Measurements from ENCODE around the gene NHERF1.
A peak's percentile ranks its signal among the peaks of the same experiment; 100 is the strongest.

NHERF1 gene

DNA sequence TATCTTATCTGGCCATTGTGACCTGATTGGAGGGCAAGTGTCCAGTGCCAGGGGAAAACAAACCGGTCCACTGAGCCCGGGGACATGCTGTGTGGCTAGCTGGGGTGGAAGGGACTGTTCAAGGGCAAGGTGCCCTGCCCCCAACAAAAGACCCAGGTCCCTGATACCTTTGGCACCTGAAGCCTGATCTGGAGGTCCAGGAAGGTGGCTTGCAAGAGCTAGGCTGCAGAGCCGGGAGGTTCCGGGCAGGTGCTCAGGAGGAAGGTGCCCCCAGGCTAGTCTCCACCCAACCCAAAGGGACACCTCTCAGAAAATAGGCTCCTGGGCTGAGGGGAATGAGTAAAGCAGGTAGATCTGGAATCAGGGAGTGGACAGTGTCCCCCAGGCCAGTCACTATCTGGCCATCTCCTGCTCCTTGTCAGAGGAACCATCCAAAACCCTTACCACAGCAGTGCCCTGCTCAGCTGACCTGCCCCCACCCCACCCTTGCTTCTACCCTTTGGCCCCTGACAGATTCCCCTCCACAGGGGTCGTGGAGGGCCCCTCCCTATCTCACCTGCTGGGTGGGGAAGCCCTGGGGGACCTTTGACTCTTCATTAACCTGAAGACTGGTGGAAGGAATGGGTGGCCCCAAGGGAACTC is 21.5 kb downstream of the NHERF1 start:
- DNase-seq, result no peak

DNA sequence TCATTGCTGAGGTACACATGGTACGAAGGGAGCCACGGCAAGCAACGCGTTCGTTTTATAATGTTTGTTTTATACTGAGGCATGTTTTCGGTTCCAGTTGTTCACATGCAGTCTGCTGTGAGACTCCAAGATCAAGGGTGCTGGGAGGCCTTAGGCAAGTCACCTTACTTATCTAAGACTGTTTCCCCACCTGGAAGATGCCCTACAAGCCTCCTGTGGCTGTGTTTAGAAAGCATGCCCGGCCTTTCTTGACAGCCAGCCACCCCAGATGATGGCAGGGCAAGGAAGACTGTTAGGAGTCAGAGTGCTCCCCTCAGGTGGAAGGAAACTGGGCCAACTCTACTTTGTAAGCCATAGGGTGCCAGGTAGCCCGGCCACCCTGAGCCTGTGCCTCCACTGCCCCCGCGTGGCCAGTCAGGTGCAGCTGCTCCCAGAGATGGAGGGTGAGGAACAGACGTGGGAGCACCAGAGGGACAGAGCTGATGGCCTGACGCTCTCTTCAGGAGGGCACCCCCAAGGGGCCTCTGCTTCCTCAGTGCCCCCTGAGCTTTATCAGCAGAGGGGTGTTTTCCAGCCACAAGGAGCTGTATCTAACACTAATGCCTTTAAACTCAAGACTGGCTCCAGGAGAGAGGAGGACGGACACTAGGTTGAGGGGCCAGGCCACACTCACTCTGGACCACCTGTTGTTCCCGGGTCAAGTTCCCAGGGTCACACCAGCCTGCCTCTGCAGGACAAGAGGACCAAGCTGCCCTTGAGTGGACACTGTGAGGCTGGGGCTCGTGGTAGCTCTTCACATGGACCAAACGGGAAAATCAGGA is 22.3 kb downstream of the NHERF1 start:
- peak; percentile 75 for DNase-seq

DNA sequence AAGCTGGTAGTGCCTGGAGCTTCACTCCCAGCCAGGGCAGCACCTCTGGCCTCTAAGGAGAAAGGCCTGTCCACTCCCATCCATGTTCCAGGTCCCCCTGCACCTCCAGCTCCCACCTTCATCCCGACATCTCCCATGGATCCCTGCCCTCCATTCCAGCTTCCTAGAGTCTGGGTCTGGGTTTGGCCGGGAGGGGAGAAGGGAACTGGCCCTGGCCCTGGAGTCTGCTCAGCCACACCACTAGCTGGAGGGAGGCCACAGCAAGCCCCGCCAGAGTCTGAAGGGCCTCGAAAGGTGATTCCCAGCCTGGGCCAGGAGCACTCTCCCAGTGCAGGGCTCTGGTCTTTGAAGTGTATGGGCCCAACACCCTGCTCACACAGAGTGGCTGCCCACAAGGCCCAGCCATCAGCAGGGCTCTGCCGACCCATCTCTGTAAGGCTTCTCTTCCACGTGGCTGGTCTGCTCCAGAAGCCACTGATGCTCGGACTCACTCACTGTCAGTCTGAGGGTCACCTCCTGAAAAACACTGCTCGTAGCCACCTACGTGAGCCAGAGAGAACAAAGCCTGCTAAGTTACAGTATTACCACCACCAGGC is 23.0 kb downstream of the NHERF1 start:
- DNase-seq, result no peak

DNA sequence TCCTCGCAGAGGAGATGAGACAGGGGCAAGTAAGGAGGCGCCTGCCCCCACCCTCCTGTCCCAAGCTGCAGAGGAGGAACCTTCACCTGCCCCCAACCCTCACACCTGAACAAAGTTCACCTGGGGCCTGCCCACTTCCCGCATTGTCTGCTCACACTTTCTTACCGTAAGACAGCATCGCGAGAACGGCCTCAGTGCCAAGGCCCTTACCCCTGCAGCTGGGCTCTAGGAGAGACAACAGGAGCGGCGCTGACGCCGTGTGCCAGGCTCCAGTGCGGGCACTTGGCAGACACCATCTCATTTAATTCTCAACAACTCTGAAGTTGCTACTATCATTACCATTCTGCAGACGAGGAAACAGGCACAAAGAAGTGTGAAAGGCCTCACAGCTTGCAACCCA is 23.6 kb downstream of the NHERF1 start:
- no peak for DNase-seq

DNA sequence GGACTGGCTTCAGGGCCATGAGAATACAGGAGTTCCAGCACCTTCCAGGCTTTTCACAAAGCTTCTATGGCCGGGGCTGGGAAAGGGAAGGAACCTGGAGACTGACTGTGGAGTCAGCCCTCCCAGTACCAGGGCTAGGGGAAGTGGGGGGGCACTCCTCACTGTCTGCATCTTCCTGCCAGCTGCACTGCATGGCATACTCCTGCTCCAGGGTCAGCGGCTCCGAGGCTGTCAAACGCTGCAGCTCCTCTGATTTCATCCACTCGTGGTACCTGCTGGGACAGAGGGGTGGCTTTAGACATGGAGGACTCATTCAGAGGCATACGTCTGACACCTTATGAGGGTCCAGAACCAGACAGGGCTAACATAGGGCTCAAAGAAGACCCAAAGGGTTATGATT is 25.0 kb downstream of the NHERF1 start:
- DNase-seq, result no peak

DNA sequence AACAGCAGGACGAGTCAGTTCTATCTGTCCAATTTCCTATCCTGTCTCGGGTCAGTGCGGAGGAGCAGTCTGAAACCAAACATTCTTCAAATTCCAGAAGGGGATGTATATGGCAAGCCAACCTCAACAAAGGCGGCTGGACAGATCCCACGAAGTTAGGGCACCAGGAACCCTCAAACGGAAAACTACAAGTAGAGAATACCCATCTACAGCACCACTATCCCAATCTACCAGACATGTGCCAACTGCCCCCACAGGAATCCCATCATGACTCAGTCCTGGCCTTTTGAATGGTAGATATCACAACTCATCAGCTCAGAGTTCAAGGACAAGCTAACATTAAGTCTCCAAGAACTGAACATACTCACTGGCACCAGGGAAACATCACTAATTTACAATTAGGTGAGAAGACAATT is 25.5 kb downstream of the NHERF1 start:
- no peak for DNase-seq

DNA sequence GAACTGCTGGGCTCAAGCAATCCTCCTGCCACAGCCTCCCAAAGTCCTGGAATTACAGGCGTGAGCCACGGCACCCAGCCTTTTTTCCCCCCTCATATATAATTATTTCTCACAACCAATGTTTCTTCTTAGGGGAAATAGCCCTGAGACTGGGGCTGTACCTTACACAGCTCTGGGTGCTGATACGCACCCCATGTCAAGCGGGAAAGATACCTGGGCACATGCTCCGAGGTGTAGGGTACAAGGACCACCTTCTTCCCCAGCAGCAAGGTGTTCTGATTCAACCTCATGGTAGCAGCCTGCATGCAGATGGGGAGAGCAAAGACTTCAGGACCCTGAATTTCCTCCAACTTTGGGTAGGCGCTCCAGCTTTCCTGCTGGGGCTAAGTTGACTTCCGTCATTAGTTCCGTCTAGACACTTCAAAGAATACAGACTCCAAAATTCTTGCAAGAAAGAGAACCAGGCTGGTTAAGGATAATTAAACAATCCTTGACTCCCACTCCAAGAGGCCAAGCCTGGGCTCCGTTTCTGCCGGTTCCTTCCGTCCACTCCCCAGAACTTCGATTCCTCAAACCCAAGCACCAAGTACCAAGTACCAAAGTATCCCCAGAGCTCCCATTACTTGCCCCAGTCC is 27.1 kb downstream of the NHERF1 start:
- DNase-seq, result no peak

DNA sequence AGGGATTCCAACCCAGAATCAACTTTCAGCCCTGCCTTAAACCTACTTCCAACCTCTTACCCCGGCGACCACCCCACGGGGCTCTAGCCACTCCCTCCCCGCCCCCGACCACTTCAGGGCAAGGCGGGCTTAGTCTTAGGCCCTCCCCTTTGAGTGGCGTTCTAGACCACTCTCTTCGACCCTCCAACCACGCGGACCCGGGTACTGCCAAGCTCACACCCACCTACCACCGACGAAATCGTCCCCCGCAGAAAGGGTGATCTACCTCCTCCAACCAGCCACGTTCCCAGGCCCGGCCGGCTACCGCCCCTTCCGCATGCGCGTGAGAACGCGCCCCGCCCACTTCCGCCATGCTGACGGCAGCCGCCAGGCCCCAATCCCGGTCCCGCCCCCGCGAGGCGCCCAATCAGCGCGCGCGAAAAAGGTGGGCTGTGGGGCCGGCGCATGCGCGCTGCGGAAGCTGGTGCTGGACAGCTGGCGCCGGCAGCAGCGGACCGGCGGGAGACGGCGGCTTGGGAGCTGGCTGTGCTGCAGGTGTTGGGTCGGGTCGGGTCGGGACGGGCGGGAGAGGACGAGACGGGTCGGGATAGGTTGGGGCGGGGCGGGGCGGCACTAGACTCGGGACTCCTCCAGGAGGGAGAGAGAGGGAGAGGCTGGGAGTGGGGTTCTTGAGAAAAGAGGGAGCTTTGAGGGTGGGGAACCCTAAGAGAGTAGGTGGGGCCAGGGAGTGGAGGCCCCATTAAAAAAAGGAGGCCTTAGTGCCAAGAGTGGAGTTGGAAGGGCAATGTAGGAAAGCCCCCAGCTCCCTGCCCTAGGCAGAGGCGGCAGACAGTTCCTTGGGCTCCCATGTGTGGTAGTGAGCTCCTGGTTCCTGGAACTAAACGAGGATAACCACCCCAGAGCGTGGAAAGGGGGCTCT is 27.9 kb downstream of the NHERF1 start, which contains the start of gene NAT9:
Gene NAT9, minus strand, starts transcription at position 302 of the 919 bp plus-strand sequence. CDS start 647 bp downstream, outside the sequence.
- DNase-seq, result peak; percentile 99

DNA sequence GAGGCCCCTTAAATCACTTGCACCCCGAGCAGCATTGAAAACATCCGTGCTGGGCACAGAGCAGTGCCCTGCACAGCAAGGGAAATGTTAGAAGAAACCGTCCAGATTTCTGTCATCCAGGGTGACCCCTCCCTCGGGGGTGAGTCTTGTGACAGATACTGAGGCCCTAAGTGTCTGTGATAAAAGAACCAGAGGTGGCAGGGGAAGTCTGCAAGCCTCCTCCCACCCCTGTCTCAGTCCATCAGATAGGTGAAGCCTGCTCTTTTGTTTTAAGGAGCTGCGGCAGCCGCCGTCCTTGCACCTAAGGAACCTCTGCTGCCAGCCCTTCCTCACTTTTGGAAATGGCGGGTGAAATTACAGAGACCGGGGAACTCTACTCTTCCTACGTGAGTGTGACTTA is 28.6 kb downstream of the NHERF1 start:
- no peak for DNase-seq

DNA sequence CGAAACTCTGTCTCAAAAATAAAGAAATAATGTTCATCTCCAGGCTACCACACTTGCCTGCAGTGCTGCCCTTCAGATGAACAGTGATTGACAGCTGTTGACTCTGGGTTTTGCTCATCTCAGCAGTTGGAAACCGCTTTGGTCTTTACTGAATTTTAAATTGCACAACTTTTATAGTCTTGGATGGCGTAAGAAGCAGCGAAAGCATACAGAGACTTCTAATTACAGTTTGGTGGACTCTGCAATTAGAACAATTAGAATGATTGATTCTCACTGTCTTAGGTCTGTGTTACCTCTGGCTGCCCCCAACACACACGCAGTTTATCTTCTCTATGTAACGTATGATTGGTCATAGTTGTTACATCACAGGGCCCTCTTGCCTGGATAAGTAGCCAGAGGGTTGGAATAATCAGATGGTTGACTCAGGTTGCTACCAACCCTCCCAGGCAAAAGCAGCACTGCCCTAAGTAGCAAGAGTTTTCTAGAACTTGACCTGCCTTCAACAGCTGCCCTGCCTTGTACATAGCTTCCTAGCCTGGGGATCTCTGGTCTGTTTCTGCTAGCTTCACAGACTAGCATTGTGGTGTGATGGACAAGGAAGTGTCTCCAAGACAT is 29.6 kb downstream of the NHERF1 start:
- no peak for DNase-seq

DNA sequence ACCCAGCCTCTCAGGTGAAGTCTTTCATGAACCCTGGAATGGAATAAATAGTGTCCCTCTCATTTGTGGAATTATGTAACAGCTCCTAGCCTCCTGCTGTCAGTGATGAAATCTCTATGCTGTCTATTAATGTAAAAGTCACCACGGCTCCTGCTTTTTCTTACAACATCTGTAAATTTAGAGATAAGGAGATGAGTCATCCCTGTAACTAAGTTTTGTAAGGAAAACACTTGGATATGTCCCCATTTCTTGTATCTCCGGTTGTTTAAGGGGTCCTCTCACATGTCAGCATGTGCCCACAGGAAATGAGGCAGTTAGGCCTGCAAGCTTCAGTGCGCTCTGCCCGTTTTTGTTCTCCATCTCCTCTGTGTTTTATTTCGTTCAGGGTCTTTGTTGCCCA is 30.5 kb downstream of the NHERF1 start:
- DNase-seq, result no peak

DNA sequence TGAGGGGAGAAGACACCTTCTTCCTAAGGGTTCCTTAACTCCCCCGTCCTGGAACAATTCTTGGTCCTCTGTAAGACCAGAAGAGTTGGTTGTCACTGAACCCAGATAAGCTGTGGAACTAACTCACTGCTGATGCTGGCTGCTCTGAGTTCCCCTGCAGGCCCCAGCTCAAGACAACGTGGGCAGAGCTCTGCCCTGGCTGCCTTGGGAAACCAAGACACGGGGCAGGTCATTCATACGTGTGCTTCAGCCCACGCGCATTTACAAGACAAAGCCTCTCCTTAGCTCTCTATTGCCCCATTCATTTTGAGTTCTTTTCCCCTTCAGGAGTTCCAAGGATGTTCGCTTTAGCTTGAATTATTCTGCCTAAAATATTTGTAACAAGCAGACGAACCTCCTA is 31.1 kb downstream of the NHERF1 start:
- DNase-seq, result no peak

DNA sequence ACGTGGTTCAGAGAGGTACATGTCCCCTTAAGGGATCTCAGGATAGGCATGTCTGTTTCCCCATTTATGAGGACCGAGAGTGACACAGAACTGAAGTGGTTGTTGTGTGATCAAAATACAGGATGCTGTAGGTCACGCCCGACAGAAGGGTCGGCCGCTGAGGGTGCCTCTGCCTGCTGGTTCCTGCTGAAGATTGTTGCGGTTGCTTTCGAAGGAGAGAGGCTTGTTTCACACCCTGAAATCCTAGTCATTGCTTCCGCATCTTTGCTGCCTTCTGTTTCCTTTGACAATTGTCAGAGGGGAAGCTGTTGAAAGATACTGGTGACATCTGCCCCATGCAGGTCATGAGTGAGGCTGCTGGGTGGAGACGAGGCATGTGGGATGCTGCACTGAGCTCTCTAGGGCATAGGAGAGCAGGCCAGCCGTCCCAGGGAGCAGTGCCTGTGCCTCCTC is 31.5 kb downstream of the NHERF1 start:
- DNase-seq, result no peak

DNA sequence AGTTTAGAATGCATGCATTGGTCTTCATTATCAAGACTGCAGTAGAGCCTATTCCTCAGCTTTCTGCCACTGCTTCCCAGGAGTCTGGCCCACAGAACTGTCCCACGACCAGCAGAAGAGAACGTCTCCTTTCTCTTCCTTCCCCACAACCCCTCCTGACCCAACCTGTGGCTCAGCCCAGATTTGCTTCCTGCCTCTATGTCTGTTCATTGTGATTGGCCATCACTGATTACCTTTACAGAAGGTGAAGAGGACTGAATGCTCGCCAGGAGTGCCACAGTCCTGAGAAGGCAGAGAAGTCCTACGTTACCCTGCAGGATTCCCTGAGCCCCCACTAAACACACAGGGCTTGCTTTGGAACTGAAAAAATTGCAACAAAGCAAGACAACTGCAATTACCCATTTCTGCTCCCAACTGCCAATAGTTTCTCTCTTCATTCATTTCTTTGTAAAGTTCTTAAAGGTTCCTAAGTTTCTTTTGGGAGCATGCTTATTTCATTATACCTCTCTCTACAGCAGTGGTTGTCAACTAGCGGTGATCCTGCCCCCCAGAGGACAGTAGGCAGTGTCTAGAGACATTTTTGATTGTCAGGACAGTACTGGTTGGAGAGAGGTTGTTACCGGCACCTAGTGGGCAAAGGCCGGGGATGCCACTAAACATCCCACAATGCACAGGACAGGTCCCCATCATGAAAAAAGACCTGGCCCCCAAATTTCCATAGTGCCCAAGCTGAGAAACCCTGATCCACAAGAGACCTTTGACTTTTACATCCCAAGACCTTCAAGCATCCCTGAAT is 32.2 kb downstream of the NHERF1 start:
- DNase-seq, result peak; percentile 55

DNA sequence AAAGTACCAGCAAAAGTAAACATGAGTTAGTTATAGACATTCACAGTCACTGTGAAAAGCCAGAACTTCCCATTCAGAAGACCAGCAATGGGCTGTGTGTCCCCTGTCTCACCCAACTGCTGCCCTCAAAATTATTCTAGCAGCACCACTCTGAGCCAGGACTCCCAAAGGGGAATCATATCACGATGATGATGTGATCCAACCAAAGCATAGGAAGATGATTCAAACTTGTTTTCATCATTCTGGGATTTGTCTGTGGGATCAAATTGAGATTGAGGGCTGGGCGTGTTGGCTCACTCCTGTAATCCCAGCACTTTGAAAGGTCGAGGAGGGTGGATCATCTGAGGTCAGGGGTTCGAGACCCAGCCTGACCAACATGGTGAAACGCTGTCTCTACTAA is 34.1 kb downstream of the NHERF1 start:
- no peak for DNase-seq

DNA sequence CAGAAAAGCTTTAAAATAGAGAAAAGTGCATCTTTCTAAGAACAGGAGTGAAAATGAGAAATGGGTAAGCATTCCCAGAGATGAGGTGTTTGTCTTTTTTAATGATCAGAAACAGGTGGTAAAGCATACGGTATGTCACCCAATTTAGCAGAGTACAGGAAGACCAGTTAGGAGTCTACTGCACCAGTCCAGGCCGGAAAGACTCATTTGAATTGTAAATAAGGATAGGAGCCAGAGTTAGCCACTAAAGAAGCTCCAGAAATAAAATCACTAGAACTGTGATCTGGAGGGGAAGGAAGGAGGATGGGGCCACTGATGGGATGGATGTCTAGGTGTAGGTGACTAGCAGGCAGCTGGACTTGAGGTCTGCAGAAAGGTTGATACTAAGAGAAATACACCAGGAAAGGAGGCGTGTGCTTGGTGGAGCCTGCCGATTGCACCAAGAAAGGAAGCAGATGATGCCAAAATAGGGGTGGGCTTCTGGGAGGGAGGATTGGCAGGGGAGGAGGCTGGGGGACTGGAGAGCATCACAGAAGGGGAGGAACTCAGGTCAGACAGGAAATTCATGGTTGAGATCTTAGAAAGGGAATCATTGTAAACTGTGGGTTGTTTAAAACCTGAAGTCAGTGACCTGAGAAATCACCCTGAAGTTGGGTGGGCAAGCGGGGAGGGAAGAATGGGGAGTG is 35.8 kb downstream of the NHERF1 start:
- DNase-seq, result no peak

DNA sequence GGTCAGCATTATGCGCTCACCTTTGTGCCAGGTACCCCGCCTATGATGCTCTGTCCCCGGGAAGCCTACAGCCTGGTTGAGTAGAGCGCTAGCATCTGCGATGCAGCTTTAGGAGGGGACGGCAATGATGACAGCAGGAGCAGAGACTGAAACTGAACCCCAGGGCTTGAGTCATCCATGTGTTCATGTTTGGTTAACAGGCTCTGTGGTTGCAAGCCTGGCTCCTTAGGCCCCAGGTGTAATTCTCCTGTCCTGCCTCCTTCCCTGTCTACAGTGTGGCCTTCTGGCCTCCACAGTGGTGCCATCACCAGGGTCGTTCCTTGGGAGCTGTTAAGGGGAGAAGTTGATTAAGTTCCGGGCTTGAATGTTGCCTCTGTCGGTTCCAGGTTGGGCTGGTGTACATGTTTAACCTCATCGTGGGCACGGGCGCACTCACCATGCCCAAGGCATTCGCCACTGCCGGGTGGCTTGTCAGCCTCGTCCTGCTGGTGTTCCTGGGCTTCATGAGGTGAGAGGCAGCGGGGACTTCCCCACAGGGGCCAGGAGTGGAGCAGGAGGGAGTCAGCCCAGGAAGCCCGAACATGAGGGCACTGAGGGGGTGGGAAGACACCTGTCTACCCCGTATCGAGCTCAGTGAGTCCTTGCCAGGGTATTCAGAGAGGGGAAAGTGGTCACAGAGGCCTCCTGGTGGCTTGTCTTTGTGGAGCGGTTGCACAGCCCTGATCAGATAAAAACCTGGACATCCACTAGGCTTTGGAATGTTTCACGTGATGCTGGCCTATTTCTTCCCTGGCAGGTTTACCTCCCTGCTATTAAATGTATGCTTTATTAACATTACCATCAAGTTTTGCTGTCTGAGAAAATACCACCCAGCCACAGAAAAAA is 36.9 kb downstream of the NHERF1 start:
- no peak for DNase-seq

DNA sequence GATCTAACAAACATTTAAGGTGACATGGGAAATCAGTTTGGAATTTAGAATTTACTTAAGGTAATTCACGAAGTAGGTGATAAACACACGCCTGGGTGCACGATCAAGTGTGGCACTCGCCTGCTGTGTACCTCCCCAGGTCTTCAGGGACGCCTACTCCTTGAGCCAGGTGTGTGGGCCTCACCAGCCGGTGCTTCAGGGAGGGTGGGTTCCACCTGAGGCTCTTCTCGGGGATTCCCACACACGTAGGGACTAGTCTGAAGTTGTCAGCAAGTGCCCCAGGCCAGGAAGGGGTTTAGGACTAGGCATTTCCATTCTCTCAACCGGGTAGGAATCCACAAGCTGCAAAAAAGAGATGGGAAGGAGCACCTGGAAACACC is 37.5 kb downstream of the NHERF1 start:
- DNase-seq, result no peak

DNA sequence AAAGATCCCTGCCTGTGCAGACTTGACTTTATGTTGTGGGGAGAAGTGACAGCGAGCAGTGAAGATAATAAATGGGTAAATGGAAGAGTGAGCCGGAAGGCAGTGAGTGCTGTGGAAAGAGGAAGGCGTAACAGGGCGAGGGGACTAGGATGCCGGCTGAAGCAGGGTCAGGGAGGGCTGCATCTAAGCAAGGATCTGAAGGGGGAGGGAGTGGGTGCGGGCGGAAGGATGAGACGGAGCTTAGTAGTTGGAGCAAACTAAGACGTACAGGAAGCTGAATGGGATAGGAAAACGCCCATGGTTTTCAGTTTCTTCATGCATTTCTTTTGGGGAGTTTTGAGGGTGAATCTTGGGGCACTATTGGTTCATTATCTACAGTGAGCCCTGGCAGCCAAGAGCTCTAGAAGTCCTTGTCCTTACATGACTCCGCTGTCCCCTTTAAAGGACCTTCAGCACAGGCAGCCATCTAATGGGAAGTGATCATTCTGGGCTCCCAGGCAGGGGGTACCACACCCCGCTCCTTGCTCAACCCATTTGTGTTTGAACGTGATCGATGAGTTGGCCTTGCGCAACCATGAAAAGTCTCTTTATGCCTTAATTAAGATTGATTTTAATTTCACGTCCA is 38.1 kb downstream of the NHERF1 start:
- no peak for DNase-seq

Data from RPMI8226 (cell line).